Fibroblast of upper back skin (primary cell): ENCODE measurements around the gene GRM5.

Experiments
- DNase-seq: peaks from one replicate; pipeline ENCODE4 v3.0.0-alpha.2; 2013

GRM5 gene

DNA sequence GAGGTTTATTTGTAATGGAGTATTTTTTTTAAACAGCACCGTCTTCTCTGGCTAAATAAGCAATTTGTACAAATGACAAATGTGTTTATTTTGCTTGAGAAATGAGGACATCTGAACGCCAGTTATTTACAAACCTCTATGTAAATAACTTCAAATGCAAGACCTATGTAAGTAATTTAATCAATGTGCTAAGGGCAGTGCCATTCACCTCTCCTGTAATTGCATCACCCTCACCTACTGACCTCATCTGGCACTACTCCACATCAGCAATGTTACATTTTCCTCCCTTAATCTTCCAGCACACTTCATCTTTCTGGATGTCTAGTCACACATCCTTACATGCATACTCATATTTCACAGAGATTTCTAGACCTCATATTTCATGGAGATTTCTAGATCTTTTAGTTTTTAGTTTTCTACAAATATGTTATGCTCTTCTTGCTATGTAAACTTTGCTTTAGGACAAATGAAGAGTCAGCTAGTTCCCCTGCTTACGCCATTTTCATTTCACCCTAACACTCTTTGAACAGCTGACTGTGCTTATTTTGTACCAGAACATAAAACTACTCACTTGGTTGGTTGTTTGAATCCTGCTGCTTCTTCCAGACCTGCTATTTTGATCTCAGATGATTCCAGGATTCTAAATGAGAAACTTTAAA is 238.6 kb downstream of the GRM5 start:
- DNase-seq, result peak; percentile 7

DNA sequence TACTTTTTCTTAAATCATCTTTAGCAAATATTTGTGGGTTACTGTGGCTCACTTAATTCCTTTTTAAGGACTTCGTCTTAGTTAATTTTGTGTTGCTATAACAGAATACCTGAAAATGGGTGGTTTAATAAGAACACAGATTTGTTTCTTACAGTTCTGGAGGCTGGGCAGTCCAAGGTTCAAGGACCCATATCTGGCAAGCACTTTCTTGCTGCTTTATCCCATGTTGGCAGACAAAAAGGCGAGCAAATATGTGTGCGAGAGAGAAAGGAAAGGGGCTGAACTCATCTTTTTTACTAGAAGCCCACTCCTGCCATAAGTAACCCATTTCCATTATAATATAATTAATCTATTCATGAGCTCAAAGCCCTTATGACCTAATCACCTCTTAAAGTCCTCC is 246.2 kb downstream of the GRM5 start:
- DNase-seq, result no peak

DNA sequence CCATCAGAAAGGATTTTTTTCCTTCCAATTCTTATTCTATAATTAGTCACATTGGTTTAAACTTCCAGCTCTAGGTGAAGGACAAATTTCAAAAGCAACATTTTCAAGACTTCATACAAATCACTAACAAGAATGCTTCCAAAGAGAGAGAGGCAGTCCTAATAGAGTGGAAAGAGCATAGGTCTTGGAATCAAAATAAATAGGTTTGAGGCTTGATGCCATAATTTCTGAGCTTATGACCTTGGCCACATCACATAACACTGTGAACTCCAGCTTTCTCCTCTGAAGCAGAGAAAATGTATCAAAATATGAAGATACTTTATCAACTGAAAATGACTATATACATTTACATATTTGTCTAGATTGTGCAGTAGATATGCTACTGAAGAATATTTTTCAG is 246.8 kb downstream of the GRM5 start:
- DNase-seq, result no peak

DNA sequence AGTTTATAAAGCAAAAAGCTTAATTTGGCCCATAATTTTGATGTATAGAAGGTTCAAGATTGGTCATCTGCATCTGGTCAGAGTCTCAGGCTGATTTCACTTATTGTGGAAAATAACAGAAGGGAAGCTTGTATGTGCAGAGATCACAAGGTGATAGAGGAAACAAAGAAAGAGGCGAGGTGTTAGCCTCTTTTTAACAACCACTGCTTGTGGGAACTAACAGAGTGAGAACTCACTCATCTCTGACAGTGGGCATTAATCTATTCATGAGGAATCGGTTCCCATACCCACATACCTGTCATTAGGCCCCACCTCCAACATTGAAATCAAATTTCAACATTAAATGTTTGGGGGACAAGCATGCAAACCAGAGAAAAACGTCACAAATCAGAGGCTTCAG is 250.3 kb downstream of the GRM5 start:
- DNase-seq, result no peak

DNA sequence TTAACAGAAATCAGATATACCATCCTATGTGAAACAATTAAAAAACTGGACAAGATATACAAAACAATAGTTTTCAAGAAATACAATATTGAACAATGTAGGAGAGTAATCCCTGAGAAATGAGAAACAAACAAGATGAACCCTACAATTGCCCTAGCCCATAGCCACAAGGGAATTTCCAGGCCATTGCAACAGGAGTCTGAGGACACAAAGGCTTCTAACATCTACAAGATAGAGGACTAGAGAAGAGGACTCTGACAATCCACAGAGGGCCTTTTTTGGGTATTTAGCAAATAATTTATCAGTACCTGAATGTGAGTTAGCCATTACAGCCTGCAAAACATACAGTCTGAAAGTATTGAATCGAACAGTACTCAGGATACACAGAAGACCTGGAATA is 251.7 kb downstream of the GRM5 start:
- DNase-seq, result no peak

DNA sequence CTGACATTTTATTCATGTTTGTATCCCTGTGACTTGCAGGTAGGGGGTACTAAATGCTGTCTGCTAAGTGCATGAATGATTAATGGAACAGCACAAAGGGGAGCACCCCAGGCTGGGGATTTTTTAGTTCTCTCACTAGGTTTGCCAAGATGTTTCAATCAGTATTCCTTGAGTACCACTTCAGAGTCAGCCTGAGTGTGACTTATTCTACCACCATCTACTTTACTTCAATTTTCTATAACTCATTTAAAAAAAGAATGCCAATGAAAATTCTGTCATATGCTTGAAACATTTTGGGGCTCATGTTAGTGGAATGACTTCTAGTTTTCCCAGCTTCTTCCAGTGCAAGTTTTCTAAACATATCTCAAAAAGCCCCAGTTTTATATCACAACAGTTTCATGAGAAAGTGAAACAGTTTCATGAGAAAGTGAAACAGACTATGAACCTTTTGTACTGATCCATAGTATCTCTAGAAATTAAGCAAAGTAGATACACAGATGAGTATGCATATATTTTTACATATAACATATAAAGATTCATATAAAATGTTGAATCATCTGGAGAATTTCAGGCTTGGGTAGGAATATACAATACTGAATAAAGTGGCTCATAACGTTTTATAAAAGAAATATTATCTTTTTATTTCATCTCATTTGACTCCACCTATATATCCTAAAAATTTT is 252.4 kb downstream of the GRM5 start:
- DNase-seq, result no peak

DNA sequence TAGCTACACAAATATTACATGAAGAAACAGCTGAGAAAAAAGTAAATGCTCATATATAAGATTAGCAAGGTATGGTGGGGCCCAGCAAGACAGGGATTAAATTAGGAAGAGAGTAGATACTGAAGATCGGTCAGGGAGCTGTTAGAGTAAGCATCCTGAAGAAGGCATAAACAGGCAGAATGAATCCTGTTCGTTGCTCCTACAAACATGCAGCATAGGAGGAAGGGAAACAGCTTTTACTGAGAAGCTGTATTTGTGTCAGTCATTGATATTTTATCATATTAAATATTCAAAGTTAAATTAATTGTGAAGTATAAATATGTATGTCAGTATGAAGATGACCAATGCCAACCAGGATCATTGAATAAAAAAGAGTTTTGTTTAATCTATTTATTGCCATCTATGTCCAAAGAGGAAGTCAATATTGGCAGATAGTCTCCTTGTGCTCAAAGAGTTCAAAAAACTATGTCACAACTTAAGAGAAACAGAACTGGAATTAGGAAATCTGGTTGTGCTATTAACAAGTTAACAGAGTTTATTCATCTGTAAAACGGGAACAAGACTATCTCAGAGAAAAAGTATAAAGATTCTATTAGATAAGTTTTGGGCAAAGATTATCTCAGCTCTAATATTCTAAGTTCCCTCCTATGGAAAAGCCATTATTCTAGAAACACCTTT is 255.2 kb downstream of the GRM5 start:
- DNase-seq, result no peak

DNA sequence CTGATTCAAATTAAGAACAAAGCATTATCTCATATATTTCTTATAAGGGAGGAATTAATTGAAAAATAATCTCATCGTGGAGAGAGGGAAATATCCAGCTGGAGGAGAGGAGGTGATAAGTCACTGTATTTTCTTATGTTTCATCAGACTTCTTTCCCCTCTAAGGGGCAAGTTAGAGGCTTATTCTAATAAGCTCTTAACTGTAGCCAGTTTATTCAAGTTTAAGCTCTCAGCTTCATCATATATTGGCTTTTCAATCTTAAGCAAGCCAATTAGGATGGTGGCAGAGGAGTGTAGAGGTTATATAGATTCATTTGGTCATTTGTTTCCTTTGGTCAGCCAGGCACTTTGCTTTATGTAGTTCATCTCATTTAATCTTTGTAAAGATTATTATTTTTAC is 256.7 kb downstream of the GRM5 start:
- no peak for DNase-seq

DNA sequence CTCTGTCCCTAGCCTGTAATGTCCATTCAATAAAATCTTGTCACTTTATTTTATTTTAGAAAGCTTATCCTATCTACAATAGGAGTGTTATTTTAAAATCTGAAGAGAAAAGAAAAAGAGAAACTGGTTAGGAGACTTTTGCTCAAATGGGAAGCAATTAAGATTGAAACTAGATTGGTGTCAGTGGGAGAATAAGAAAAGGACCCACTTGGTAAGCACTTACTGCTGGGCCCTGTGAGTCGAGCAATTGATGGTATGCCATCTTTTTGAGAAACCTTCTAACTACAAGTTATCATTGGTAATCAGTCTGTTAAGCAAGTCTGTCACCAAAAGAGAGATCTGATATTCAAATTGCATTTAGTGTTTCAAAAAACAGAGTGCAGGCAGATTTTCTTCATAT is 258.4 kb downstream of the GRM5 start:
- no peak for DNase-seq

DNA sequence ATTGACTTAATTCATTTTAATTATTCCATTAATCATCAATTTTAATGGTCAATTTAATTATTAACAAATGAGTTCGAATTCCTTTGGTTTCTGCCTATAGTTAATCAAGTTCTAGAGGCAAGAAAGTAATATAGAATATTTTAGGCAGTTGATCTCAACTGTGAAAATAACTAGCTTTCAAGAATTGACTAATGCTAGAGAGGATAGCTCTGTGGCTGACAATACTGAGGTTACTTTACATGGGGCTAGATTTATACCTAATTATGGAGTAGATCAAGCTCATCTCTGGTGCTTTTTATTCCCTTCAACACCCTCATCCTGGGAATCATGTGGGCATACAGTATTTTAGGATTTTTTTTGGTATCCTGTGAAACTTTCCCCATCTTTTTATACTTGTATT is 259.4 kb downstream of the GRM5 start:
- no peak for DNase-seq

DNA sequence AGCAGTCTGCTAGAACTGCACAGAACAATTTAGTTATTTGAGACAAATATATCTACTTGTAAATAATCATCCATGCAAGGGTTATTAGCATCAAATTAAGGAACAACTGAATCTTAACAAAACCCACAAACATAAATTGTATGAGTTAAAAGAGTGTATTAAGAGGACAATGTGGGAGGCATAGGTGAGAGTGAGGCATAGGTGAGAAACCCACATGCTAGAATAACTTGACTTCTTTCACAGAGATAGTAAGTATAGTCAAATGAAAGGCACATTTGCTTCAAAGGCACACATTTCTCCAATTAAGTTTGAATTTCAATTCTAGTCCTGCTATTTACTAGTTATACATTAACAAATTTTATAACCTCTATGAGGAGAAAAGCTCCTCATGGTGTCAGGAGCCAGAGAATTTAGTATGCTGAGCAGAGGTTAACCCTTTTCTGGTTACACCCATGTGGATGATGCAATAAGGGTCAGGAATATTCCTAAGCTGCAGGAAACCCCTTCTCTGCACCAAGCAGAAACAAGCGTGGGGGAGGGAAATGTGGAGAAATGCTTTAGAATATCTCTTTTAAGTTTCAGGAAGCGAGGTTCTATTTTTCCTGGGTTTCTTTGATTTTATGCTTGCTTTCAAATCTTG is 264.2 kb downstream of the GRM5 start:
- DNase-seq, result no peak

DNA sequence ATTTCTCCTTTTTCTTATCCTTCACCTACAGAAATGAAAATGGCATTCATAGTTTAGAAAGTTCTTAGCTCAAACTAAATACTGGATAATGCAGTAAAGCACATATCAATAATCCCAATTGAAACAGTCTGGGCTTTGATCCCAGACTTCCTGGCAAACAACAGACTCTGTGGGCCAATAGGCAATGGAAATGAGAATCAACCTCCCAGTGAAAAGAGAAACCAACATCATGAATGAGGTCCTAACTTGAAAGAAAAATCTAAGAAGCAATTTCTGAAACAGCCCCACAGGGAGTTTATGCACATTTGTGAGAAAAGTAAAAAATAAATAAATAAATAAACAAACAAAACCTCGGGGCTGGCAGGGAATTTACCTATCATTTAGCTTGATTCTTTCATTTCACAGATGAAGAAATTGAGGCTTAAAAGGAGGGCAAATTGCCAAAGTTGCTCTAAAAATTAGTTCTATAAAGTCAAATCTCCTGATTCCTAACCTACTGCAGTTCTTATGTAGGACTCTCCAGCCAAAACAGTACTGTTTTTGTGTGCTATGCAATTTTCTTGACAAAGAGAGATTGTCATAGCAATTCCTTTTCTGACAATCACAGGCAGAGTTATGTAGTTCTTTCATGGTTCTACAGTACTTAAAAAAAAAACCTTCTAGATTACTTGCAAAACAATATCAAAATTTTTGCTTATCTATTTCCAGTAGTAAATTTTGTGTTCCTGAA is 265.8 kb downstream of the GRM5 start:
- peak; percentile 14 for DNase-seq

DNA sequence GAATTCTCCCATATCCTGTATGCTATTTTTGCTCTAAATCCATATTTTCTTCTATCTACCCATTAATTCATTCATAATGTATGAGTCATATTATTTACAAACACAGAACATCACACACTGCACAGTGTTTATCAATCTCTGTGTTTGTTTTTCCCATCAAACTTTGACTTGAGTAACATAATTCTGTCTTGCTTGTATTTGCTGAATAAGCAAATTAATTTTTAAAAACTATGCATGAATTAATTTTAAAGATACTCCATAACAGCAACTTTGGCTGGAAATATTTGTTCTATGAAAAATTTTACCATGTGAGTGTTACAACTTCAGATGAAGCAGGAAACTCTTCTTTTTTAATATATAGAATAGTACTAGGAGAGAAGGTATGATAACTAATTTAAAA is 275.6 kb downstream of the GRM5 start:
- no peak for DNase-seq

DNA sequence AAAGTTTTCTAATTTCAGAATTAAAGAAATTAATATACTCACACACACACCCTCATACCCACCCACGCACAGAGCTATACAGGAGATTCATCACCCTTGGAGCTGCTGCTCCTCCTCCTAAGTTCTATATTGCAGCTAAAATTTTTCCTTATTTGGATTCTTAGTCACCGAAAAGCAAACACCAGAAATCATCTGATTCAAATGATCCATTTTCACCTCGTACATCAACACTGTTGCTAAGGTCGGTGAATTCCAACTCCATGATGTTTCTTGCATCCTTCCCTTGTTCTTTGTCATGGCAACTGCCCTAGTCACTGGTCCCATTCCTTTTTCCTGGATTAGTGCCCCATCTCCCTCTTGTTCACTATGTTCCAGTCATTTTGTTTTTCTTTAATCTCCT is 286.2 kb downstream of the GRM5 start:
- DNase-seq, result peak; percentile 90

DNA sequence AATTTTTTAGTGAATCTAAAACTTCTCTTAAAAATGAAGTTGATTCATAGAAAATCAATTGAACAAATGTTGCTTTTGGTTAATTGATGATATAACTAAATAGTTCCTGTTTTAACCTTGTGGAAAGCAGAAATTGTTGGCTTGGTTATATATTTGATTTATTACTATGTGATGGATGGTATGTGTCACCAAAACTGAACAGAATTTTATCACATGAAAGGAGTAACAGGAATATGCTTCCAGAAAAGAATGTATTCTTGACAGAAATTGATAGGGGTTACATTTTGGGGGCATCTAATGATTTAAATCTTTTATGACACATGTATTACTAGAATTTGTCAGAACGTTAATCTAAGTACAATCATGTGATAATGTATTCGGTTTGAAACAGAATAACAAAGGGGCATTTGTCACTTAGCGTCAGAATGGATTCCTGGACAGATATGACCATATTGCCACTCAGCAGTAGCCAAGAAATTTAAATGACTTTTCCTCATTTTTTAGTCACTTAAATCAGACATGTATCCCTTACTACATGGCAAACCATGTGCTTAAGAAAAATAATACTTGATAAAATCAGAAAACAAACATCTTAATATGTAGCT is 295.2 kb downstream of the GRM5 start:
- no peak for DNase-seq

DNA sequence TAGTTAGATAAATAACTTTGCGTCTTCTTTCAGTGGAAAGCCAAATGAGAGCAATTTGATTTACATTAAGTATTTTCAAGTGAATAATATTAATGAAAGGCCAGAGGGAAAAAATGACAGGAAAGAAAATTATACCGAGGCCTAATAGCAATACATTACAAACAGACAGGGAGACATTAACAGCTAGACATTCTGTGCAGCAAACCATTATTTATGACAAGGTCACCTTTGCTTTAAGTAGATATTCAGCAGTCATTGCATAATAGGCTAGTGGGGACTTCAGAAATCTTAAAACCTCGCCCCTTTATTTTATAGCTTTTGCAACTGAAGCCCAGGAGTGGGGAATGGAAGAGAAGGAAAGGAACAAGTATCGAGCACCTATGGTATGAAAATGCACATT is 321.6 kb downstream of the GRM5 start:
- no peak for DNase-seq

DNA sequence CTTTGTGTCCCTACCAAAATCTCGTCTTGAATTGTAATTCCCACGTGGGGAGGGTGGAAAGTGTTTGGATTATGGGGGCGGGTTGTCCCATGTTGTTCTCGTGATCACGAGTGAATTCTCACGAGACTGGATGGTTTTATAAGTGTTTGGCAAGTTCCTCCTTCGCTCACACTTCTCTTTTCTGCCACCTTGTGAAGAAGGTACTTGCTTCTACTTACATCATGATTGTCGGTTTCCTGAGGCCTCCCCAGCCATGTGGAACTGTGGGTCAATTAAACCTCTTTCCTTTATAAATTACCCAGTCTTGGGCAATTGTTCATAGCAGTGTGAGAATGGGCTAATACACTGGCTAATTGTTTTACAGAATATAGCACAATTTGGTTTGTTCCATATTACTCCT is 326.3 kb downstream of the GRM5 start:
- no peak for DNase-seq

DNA sequence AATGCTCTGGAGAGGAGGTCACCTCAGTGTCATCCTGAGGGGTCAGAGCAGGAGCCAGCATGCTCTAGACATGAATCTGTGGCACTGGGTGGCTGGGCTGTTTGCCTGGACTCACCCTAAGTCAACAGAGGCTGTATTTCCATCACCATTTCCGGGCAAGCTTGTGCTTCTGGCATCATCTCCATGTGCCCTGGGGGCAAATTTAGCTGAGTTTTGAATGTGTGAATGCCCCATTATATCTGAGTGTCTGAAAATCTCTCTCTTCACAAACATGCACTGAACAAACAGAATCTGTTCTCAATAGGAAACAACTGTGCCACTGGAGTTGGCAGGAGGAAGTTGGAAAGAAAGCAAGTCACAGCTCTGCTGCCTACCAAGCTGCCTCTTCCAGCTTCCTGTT is 356.2 kb downstream of the GRM5 start:
- no peak for DNase-seq

DNA sequence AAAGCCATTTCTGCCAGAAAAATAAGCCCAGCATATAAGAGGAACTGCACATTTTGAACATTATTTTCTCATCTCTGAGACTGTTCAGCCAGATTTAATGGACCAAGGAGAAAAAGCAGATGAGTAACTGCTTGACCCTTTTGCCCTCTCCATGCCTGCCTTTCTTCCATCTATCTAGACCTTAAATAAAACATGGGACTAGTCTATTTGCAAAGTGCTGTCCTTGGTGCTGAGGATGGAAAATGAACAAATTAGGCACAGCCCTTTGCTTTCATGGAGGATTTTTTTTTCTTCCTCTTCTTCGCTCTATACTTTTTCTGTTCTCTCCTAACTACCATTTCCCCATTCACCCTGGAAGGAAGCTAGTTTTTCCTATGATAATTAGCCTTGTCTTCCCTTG is 361.3 kb downstream of the GRM5 start:
- DNase-seq, result peak; percentile 23

DNA sequence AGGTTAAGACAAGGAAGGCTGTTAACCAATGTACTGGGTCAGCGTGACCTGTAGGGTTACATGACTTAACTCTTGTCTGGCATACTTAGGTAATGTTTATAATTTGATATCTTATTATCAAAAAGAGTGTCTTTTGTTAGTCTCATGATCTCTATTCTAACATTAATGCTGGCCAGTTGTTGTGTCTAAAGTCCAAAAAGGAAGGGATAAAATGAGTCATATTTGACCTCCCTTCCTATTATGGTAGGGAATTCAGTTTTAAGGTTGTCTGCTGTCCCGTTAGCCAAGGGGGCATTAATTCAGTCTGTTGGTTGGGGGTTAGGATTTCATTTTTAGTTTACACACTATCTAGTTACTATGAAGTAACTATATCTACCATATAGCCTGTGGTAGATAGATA is 364.0 kb downstream of the GRM5 start:
- no peak for DNase-seq

DNA sequence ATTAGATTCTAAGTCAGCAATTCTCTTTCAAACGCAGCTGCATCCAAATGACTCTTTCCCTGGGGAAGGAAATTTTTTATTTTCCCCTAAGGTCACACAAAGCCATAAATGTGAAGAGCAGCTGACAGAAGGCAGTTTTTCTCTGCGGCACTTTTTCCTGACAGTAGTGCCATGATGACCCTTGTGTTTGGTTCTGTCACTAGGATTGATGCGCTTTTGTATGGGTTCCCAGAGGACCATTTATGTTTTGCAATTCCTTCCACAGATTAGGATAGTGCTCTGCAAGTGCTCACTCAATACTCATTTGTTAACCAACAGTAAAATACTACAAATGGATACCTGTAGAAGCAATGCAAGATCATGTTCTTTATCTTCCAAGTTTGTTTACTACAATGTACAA is 368.6 kb downstream of the GRM5 start:
- DNase-seq, result no peak

DNA sequence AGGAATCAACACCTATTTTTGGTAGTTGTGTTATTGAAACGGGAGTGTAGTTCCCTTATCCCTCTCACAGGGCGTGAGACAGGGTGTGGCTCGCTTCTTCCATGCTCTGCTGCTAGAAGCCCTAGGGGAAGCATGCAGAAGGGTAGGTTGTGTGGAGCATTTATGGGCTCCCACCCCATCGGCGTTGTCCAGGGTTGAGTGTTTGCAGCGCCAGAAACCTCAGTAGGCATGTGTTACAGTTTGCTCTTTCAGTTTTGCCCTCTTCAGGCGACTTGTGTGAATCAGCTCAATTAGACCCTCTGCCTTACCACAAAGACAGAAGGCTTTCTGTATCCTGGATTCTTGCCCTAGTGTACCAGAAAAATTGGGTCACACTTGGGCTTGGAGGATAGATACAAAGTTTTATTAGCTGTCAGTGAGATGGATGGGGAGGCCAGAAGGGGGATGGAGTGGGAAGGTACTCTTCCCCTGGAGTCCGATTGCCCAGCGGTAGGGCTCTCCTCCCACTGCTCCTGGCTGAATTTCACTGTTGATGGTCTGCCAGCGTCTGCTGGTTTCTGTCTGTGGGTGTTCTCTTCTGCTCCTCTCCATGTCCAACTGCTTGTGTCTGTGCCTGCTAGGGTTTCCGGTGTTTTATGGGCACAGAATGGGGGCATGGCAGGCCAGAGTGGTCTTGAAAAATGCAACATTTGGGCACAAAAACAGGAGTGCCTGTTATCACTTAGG is 369.9 kb downstream of the GRM5 start:
- peak; percentile 2 for DNase-seq
